Ishikawa (cell line): Measurements from ENCODE around the gene SLC17A9.

Experiments
- CEBPB ChIP-seq: IDR thresholded peaks from 2 replicates; pipeline ENCODE4 v1.6.1; 2012
- CREB1 ChIP-seq: IDR thresholded peaks from 2 replicates; pipeline ENCODE4 v1.6.1; 2012; ENCODE audit warnings: low read depth
- EGR1 ChIP-seq: IDR thresholded peaks from 2 replicates; pipeline ENCODE4 v1.6.1; 2012
- EP300 ChIP-seq: IDR thresholded peaks from 2 replicates; pipeline ENCODE4 v1.6.1; 2012; ENCODE audit warnings: borderline replicate concordance
- NFIC ChIP-seq: IDR thresholded peaks from 2 replicates; pipeline ENCODE4 v1.6.1; 2012
- ZBTB7A ChIP-seq: IDR thresholded peaks from 2 replicates; pipeline ENCODE4 v1.6.1; 2012; ENCODE audit warnings: low read depth
- TF ChIP-seq, protein P1 (sequence below): IDR thresholded peaks from 2 replicates; pipeline ENCODE4 v1.6.1; 2012; ENCODE audit warnings: low read depth, mild to moderate bottlenecking

DNA sequence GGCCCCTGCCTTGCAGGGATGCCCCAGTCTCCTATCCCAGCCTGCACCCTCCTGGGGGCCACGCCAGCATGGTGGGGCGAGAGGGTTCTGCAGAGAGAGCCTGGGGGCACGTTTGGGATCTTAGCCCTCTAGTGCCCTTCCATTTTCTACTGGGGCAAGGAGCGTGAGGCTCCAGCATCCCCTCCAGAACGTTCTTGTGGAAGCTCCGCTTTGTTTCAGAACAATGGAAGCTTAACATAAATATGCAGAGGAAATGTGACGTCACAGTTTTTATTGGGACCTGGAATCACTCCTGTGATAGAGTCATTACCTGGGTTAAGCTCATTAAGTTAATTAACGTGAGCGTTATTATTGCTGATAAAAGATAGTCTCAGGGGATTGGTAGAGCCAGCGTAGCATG is 34.6 kb downstream of the SLC17A9 start:
- TF ChIP-seq CEBPB (no peak), EP300 (no peak), ZBTB7A (no peak), CREB1 (no peak), NFIC (no peak), EGR1 (no peak)
- TF ChIP-seq, protein P1, sequence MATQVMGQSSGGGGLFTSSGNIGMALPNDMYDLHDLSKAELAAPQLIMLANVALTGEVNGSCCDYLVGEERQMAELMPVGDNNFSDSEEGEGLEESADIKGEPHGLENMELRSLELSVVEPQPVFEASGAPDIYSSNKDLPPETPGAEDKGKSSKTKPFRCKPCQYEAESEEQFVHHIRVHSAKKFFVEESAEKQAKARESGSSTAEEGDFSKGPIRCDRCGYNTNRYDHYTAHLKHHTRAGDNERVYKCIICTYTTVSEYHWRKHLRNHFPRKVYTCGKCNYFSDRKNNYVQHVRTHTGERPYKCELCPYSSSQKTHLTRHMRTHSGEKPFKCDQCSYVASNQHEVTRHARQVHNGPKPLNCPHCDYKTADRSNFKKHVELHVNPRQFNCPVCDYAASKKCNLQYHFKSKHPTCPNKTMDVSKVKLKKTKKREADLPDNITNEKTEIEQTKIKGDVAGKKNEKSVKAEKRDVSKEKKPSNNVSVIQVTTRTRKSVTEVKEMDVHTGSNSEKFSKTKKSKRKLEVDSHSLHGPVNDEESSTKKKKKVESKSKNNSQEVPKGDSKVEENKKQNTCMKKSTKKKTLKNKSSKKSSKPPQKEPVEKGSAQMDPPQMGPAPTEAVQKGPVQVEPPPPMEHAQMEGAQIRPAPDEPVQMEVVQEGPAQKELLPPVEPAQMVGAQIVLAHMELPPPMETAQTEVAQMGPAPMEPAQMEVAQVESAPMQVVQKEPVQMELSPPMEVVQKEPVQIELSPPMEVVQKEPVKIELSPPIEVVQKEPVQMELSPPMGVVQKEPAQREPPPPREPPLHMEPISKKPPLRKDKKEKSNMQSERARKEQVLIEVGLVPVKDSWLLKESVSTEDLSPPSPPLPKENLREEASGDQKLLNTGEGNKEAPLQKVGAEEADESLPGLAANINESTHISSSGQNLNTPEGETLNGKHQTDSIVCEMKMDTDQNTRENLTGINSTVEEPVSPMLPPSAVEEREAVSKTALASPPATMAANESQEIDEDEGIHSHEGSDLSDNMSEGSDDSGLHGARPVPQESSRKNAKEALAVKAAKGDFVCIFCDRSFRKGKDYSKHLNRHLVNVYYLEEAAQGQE = no peak
